ENCODE data around the gene TMPRSS11B. TPM values are rescaled to one million over a fixed set of nuclear protein-coding genes. Genes with fewer than 3 reads are reported as not detected.
"Not testable (repeated sequence)": the region's sequence is repeated elsewhere in the genome, so short reads cannot be mapped to it uniquely, and the experiment has no call there.

TMPRSS11B gene
- total and polyA plus RNA-seq, 2 experiments from 2014 or later: not detected

GRCh38 chr4:68218044-68218443 is 27.4 kb downstream of the TMPRSS11B start:
- DNase-seq (ENCODE audit: low read depth in 1 of 2, low spot score in 1 of 2): no peak
- TF ChIP-seq CTCF (IDR thresholded peaks at IDR 0.05; ENCODE audit: low read depth, low read length): no peak

GRCh38 chr4:68216501-68216900 is 29.0 kb downstream of the TMPRSS11B start:
- Histone ChIP-seq H3K27ac (no peak overlapping the region), H3K4me1 (ENCODE audit: low read depth) (no peaks in the 10 kb centered on the region), H3K9me3 (ENCODE audit: low read depth) (no peaks in the 10 kb centered on the region), H3K4me3 (no peak overlapping the region), H3K36me3 (no peaks in the 10 kb centered on the region), H3K27me3 (no peaks in the 10 kb centered on the region)
- no peak for DNase-seq (ENCODE audit: low read depth in 1 of 2, low spot score in 1 of 2)
- no peak for TF ChIP-seq CTCF (IDR thresholded peaks at IDR 0.05; ENCODE audit: low read depth, low read length)

More at GRCh38 chr4:68218044-68218443, 27.4 kb downstream of the TMPRSS11B start:
- H3K27me3 ChIP-seq: no peaks in the 10 kb centered on the region
- no peaks in the 10 kb centered on the region for H3K4me1 ChIP-seq (ENCODE audit: low read depth)
- H3K4me3 ChIP-seq: no peak overlapping the region
- no peak overlapping the region for H3K27ac ChIP-seq
- no peaks in the 10 kb centered on the region for H3K36me3 ChIP-seq
- H3K9me3 ChIP-seq (ENCODE audit: low read depth): no peaks in the 10 kb centered on the region

GRCh38 chr4:68209003-68209402 is 36.5 kb downstream of the TMPRSS11B start:
- no peak for DNase-seq (ENCODE audit: low read depth in 1 of 2, low spot score in 1 of 2)
- no peak for TF ChIP-seq CTCF (IDR thresholded peaks at IDR 0.05; ENCODE audit: low read depth, low read length)

GRCh38 chr4:68194305-68194704 is 51.2 kb downstream of the TMPRSS11B start:
- H3K4me3 ChIP-seq; H3K36me3 ChIP-seq; H3K9me3 ChIP-seq (ENCODE audit: low read depth); H3K27me3 ChIP-seq; DNase-seq (ENCODE audit: low read depth in 1 of 2, low spot score in 1 of 2); H3K4me1 ChIP-seq (ENCODE audit: low read depth); H3K27ac ChIP-seq: not testable (repeated sequence)

More at GRCh38 chr4:68209003-68209402, 36.5 kb downstream of the TMPRSS11B start:
- no peaks in the 10 kb centered on the region for H3K36me3 ChIP-seq
- peaks cover 3% of the 10 kb centered on the region for H3K9me3 ChIP-seq (ENCODE audit: low read depth)
- H3K4me1 ChIP-seq (ENCODE audit: low read depth): no peaks in the 10 kb centered on the region
- H3K27me3 ChIP-seq: no peaks in the 10 kb centered on the region
- H3K4me3 ChIP-seq: no peak overlapping the region
- no peak overlapping the region for H3K27ac ChIP-seq

GRCh38 chr4:68193194-68193593 is 52.3 kb downstream of the TMPRSS11B start:
- no peaks in the 10 kb centered on the region for H3K4me1 ChIP-seq (ENCODE audit: low read depth)
- no peak for TF ChIP-seq CTCF (IDR thresholded peaks at IDR 0.05; ENCODE audit: low read depth, low read length)
- H3K27ac ChIP-seq: no peak overlapping the region
- H3K9me3 ChIP-seq (ENCODE audit: low read depth): no peaks in the 10 kb centered on the region
- no peak for DNase-seq (ENCODE audit: low read depth in 1 of 2, low spot score in 1 of 2)
- H3K27me3 ChIP-seq: no peaks in the 10 kb centered on the region
- H3K36me3 ChIP-seq: no peaks in the 10 kb centered on the region
- H3K4me3 ChIP-seq: no peak overlapping the region

- H3K36me3 ChIP-seq: no peaks in the 10 kb centered on the region
- no peaks in the 10 kb centered on the region for H3K9me3 ChIP-seq (ENCODE audit: low read depth)
- DNase-seq (ENCODE audit: low read depth in 1 of 2, low spot score in 1 of 2): no peak
- no peak overlapping the region for H3K27ac ChIP-seq
- no peaks in the 10 kb centered on the region for H3K27me3 ChIP-seq
- no peak overlapping the region for H3K4me3 ChIP-seq
- no peak for TF ChIP-seq CTCF (IDR thresholded peaks at IDR 0.05; ENCODE audit: low read depth, low read length)
- no peaks in the 10 kb centered on the region for H3K4me1 ChIP-seq (ENCODE audit: low read depth)
Observed at GRCh38 chr4:68187145-68187544, 58.3 kb downstream of the TMPRSS11B start.

Measured in cardiac muscle cell (in vitro differentiated cells and primary cell).